Fibroblast of peridontal ligament (primary cell): Measurements from ENCODE around the gene CLEC9A.

Experiments used
- DNase-seq: peaks from one replicate; pipeline ENCODE4 v3.0.0-alpha.2; 2010; ENCODE audit errors: extremely low read depth

The CLEC9A gene

DNA sequence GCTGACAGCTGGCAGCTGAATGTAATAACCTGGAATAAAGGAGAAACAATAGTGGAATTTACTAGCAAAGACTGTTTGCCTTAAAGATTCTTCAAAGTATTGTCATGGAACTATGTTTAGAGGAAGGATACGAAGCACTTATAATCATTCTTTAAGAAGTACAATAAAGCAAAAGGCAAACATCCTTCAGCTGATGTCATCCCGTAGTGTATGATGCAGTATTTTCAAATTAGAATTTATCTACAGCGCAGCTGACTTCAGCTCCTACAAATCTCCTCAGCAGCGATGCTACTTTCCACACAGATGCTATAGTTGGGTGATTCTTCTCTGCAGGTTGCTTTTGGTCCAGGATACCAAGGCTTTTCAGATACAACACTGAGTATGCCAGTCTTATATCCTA lies 36.8 kb downstream of the CLEC9A start:
- DNase-seq: no peak

DNA sequence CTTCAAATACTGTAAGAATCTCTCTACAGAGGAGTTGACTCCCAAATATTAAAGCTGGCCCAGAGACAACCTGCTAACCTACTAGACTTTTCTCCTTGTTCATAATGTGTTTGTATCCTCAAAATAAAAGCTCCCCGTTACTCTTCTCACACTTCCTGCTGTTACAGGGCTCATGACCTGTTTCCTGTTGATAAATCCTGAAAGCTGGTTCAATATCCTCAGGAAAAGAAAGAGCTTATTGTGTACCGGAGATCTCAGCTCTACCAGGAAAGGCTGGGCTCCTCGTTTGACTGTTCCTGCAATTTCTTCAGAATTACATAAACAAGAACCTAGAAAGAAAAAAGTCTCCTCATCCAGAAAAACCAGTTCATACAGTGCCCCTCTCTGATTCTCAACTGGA lies 37.5 kb downstream of the CLEC9A start:
- DNase-seq: no peak

DNA sequence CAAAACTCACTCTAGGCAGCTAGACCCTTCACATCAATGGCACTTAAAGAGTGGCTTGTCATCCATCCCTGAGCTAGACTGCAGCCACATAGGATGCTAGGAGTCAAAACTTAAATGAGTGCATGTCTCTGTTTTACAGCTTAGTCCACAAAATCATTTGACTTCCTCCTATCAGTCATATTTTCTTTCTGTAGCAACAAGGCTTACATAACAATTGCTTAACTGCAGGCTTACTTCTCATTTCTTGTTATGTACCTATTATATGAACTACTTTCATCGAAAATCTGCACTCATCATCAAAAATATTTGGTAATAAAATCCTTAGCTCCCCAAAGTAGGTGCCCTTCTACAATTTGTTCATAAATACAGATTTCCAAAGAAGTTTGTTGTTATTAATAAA lies 38.2 kb downstream of the CLEC9A start:
- DNase-seq: no peak

- no peak for DNase-seq
These were observed 38.6 kb downstream of the CLEC9A start for GRCh38 chr12:10069099-10069498.

DNA sequence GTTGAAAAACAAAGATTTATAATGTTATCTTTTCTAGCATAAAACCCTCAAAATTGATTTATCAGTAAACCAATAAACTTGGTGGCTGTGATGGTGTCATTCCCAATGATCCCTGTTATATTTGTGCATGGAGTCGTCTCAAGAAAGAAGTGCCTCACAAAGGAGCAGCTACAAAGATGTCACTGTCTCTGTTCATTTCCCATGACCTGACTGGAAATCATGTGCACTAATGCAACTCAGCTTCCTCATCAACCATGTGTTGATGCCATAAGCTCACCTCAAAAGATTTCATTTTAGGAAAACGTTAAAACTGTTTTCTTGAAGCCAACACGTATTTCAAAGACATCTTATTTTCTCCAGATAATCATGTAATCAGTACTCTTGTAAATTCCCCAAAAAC lies 39.5 kb downstream of the CLEC9A start:
- DNase-seq: no peak

DNA sequence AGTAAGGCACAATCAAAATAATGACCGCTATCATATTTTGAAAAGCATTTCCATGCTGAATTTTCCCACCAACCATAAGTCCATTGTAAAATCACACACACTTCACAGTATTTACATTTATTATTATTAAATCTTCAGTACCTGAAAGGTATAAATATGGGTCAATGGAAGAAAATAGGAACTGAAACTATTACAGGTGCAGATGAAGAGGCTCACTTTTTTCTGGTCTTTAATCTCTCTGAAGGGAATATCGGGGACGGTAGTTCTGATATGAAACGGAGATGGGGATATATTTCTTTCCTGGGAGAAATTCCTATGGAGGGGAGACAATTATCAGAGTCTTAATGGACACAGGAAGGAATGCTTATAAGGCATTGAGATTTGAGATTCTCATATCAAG lies 39.9 kb downstream of the CLEC9A start:
- DNase-seq: no peak

GRCh38 chr12:10072131-10072530 lies 41.6 kb downstream of the CLEC9A start:
- DNase-seq: no peak

DNA sequence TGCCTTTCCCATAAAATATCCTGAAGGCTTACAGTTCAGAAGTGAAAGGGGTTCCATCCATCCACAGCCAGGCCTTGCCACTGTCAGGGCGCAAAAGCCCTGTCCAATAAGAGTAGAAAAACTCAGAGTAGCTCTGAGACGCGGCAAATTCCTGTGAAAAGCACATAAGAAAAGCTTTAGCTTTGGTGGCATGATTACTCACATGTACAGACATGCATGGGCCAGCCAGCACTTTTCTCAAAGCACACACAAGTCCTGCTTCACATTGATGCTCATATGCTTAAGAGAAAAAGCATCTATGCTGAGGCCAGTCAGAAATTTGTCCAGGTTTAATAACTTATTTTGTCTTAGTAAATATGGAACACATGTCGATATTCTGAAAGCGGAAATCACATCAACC lies 42.8 kb downstream of the CLEC9A start:
- no peak for DNase-seq

DNA sequence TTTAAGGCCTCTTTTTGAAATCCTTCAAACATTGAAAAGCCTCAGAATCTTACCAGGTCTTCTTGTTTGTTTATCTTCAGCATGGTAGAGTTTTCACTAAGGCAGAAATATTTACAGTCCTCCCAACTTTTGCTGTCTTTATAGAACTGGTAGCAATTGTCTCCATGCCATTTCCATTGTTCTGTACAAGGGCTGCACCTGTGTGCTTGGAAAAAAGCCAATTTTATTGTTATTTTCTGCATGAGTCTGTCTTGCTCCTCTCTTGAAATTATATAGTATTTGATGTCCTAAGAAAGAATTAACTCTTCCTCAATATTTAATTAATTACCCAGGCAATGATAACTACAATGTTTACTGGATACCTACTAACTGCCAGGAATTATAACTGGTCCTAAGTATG lies 45.0 kb downstream of the CLEC9A start:
- DNase-seq: no peak

GRCh38 chr12:10082117-10082874 lies 51.8 kb downstream of the CLEC9A start:
- no peak for DNase-seq

DNA sequence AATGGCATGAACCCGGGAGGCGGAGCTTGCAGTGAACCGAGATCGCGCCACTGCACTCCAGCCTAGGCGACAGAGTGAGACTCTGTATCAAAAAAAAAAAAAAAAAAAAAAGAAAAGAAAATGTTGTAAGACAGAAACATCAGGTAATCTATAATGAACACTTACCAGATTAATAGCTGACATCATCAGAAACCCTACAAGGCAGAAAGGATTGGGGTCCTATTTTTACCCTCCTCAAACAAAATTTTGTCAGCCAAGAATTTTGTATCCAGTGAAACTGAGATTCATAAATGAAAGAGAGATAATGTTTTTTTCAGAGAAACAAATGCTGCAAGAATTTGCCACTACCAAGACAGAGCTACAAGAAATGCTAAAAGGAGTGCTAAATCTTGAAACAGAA lies 54.3 kb downstream of the CLEC9A start:
- no peak for DNase-seq

DNA sequence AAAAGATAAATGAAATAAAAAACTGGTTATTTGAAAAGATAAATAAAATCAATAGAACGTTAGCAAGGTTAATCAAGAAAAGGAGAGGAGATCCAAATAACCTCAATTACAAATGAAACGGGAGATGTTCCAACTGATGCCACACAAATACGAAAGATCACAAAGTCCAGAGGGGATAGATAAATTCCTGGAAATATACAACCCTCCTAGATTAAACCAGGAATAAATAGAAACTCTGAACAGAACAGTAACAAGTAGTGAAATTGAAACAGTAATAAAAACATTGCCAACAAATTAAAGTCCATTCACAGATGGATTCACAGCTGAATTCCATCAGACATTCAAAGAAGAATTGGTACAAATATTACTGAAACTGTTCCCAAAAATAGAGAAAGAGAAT lies 55.9 kb downstream of the CLEC9A start:
- DNase-seq: no peak

GRCh38 chr12:10088031-10088430 lies 57.5 kb downstream of the CLEC9A start:
- no peak for DNase-seq

GRCh38 chr12:10088955-10089900 lies 58.7 kb downstream of the CLEC9A start:
- no peak for DNase-seq

GRCh38 chr12:10094646-10095395 lies 64.3 kb downstream of the CLEC9A start:
- no peak for DNase-seq

- no peak for DNase-seq
These were observed 65.5 kb downstream of the CLEC9A start for GRCh38 chr12:10095971-10096370.

DNA sequence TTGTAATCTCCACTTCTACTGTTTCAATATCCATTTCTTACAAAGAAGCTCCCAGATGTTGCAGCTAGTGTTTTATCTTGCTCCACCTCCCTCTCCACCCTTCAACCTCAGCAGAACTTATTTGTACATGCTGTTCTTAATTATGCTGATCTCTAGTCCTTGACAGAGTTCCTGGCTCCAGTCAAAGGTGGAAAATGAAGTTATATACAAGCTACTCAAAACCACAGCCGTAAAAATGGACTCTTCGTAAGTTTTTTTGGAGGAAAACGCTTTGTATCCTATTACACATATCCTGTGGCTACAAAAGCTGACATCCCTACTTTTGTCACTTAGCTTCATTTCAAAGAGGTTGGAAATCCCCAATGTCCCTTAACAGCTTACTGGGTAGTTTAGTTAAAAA lies 67.0 kb downstream of the CLEC9A start:
- DNase-seq: no peak

- no peak for DNase-seq
These were observed 68.3 kb downstream of the CLEC9A start, which contains the start of gene CLEC1A for GRCh38 chr12:10098791-10099190. CLEC1A (minus strand) TSS chr12:10098985; CDS start chr12:10098922, 63 bp downstream.

- peak; percentile 9 for DNase-seq
These were observed 70.6 kb downstream of the CLEC9A start for GRCh38 chr12:10101042-10101579.

DNA sequence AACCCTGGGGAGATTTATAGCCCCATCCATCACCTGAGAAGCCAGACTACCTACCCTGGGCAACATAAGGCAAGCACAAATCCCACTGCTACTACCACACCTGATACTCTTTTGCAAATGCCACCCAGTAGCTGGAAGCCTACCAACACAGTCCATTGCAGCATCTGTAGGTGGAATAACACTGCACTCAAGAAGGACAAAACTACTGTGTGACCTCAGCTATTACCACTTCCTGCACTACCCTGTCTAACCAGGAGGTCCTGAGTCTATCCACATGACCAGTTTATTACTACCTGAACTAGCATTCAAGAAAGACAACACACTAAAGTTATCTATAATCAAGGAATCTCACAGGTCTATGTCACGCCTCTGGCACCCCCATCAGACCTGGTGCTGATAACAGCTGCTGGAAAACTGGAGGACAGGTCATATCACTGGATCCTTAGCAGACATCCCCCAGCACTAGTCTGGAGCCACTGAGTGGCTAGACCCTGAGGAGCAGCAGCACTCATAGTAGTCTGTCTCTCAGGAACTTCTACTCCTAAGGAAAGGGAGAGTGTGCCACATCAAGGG lies 71.3 kb downstream of the CLEC9A start:
- DNase-seq: no peak

GRCh38 chr12:10102322-10102721 lies 71.8 kb downstream of the CLEC9A start:
- DNase-seq: no peak
